ENCODE data around the gene NFATC1.

Gene NFATC1

DNA sequence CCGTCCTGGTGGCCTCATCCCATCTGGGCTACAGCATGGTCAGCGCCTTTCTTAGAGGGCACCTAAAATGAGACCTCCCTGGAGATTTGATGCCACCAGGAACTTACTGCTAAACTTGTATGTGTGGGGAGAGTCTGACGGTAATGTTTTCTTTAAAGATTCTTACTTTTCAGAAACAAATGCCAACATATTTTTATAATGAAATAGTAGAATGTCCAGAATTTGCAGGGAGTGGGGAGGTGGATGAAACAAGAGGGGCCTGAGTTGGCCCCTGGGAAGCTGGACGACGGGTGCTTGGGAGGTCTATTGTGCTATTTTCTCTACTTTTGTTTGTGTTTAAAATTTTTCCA lies 165.1 kb downstream of the NFATC1 start:
- FAIRE-seq, result no peak

- peak; percentile 45 for FAIRE-seq
Measured at GRCh38 chr18:79563949-79564348, 168.2 kb downstream of the NFATC1 start.

GRCh38 chr18:79564441-79564840 lies 168.7 kb downstream of the NFATC1 start:
- FAIRE-seq, result peak; percentile 5

GRCh38 chr18:79566771-79567431 lies 171.2 kb downstream of the NFATC1 start:
- no peak for FAIRE-seq

DNA sequence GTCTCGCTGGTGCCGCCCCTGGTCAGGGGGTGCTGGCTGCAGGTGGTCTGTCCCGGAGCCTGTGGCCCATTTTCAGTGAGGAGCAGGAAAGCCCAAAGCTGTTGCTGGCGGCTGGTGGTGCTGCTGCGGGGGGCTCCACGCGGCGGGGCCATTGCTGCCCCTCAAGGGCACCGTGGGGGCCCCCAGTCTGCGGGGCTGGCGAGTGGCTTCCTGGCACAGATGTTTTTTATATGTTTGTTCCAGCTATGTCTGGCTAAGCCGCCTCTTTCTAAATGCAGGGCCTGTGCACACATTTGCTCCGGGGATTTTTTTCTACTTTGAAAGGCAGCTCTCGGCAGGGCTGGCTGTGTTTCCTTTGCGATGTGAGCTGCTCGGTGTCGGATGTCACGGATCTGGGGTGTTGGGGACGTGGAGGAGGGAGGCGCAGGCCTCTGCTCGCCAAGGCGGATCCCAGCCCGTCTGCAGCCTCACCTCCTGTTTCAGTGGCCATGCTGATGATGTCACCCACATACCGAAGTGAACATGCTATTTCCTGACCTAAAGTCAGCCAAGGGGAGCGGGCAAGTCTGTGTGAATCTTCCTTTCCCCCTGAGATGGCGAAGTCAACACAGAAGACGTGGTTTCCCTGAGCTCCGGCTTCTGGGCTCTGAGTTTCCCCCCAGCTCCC lies 171.9 kb downstream of the NFATC1 start:
- FAIRE-seq, result no peak

DNA sequence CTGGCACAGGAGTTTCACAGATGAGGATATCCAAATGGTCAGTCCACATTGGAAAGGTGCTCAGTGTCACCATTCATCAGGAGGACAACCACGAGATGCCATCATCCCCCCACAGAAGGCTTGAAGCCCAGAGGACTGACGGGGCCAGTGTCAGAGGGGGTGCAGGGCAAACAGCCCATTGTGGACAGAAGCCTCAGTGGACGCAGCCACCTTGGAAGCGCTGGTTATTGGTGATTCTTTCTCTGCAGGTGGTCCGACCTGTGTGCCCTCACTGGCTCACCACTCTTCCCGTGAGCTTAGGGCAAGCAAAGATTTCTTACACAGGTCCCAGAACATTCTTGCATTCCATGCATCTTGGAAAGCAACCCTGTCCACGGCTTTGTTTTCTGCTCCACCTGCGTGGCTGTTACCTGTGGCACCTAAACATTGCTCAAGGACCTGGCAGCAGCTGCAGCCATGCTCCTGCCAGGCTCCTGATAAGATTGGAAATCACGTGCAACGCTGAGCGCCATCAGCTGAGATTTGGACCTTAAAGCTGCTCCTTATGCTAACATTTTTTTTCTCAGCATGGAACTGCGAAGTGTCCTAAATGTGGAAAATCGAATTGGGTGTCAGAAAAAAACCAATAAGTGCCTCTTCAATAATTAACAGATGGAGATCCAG lies 172.9 kb downstream of the NFATC1 start:
- FAIRE-seq, result no peak

GRCh38 chr18:79569720-79570119 lies 174.0 kb downstream of the NFATC1 start:
- no peak for FAIRE-seq

DNA sequence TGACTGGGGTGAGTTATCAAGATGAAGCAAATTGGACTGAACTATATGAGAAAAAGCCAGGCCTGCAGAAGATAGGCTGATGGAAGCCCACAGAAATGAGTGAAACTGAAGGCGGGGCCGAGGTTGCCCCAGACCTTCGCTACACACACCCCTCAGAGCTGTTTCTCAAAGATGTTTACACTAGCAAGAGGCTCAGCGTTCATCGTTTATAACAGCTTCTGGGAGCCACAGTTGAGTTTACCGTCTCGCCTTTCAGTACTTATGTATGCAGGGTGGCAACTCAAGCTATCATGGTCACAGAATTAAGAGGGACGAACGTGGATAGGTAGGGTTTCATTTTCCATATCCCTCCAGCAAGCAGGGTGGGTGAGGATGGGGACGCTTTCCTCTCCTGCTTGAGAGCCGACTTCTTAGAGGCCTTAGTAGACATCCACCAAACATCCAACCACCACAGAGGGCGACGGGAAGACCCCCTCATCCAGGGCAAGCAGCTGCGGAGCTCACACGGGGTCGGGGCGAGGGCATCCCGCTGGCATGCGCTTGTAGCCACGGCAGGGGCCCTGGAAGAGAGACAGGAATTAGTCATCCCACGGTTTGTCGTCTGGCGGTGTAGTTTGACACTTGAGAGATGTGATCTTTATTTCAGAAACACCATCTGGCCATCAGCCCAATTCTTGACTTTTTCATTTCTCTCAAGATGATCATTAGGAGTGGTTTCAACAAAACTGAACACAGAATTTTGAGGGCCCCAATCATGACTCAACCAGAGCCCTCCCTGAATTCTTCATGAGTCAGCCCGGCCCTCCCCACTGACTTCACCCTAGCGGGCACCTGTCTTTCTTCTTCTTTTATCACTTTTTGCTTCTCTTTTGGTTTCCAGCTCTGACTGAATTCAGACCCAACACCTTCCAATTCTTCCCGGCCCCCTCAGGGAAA lies 174.8 kb downstream of the NFATC1 start:
- no peak for FAIRE-seq

GRCh38 chr18:79571211-79572092 lies 175.7 kb downstream of the NFATC1 start:
- FAIRE-seq, result no peak

GRCh38 chr18:79572093-79572780 lies 176.5 kb downstream of the NFATC1 start:
- no peak for FAIRE-seq

DNA sequence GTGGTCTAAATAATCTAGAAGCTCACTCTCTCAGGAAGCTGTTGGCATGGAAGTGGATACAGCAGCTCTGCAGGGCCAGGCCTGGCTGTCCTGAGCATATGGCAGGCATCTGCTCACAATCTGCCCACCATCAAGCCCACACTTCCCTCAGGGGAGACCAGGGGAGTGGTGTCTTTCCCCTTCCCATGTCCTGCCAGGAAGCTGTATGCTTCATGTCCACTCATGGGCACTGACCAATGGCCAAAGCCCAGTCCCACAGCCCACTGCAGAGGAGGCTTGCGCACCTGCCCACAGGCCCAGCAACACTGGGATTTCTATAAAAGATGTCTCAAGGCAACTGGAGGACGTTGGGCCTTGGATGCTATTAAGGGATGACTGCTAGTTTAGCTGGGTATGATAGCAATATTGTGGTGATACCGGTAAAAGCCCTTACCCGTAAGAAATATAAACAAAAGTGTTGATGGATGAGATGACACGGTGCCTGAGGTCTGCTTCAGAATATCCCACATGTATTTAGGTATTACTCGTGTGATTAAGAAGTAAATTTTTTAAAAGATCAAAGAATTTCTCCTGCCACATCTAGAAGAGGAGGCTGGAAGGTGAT lies 177.2 kb downstream of the NFATC1 start:
- FAIRE-seq, result no peak

DNA sequence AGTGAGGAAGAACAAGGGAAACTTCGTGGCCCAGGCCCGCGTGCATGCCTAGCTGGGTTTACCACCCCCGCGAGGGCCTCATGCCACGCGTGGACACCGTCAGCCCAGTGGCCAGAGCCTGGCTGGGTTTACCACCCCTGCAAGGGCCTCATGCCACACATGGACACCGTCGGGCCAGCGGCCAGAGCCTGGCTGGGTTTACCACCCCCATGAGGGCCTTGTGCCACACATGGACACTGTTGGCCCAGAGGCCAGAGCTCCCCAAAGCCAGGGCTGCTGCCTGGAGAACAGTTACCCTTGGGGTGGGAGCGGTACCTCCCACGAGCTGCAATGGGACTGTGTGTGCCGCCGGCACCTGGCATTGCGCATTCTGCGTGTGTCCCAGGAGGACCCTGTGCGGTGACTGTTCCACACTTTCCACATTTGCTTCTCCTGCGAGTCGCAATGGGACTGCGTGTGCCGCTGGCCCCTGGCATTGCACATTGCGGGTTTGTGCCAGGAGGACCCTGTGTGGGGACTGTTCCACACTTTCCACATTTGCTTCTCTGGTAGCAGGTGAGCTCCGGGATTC lies 178.3 kb downstream of the NFATC1 start:
- no peak for FAIRE-seq

DNA sequence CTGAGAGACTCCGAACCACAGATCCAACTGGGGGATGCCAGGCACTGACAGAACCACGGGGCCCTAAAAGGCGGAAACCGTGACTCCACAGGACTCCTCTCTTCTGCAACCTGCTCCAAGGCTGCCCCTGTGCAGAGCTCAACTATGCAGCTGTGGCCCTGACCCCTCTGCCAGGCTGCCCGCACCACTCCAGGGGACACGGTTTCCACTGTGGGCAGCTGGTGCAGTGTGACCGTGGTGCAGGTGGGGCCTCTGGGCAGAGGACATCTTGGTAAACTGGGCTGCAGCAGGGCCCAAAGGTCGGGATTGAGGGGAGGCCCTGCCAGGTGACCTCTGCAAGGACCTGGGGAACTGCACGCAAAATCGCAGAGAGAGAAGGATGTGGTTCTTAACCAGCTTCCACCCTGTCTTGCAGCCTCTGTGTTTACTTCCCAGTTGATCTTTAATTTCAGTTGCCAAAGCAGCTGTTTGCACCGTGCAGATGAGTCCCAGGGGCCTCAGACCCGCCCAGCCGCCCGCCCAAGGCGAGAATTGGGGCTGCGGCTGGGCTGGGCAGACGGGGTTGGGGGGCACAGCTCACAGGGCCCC lies 179.3 kb downstream of the NFATC1 start:
- no peak for FAIRE-seq

GRCh38 chr18:79575891-79576685 lies 180.4 kb downstream of the NFATC1 start:
- FAIRE-seq, result no peak

DNA sequence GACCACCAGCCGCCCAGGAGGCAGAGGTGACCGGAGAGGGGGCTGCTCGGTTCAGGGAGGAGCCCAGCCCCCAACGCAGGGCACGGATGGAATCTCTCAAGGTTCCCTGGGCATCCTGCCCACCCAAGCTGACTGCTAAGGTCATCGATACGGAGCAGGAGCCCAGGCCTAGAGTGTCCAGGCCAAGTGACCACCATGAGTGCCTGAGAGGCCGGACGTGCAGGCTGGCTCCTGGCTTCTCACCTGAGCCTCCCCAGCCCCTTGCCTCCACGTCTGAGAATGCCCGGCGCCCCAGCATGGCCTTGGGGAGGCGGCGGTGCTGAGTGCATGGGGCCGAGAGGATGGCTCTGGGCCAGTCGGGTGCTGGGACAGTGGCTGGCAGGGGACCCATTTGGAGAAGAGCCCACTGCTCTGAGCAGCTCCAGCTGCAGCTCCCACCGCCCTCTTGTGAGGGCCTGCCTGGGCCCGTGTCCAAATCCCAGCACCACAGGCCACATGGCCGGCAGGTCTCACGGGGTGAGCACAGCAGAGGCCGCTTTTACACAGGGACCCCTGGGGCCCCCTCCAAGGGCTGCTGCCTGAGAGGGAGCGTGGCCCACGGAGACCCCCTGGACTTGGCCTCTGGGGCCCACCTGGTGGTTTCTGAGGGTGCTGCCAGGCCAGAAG lies 181.1 kb downstream of the NFATC1 start:
- FAIRE-seq, result no peak

- FAIRE-seq, result no peak
Measured at GRCh38 chr18:79577451-79578395, 182.0 kb downstream of the NFATC1 start.
